Astrocyte of the cerebellum (primary cell): ENCODE measurements around the gene MARK2.

Experiments
- DNase-seq: peaks from one replicate; pipeline ENCODE4 v3.0.0-alpha.2; 2011; ENCODE audit warnings: low read depth
- H3K4me3 ChIP-seq: 2 replicates; pipeline ENCODE4 v1.5.1; 2011; ENCODE audit warnings: mild to moderate bottlenecking, low read depth, low read length, moderate library complexity
- CTCF ChIP-seq: IDR thresholded peaks from 2 replicates; pipeline ENCODE4 v1.5.1; 2012; ENCODE audit warnings: low read length, low read depth, moderate library complexity, mild to moderate bottlenecking; ENCODE audit errors: missing control alignments
- in situ Hi-C: cut with HindIII; loops from 2 replicates; pipeline ENCODE4 v1.10.0; 2017; ENCODE audit warnings: low sequenced_read_pairs

Gene MARK2

GRCh38 chr11:63843041-63843440, 4.1 kb downstream of the MARK2 start:
- DNase-seq: no peak
- in situ Hi-C loops: no loop called here
- TF ChIP-seq CTCF: no peak
- H3K4me3 ChIP-seq: no peak overlapping the region

- H3K4me3 ChIP-seq: no peak overlapping the region
- no peak for DNase-seq
- in situ Hi-C loops: no loop called here
- TF ChIP-seq CTCF: no peak
Measured at GRCh38 chr11:63844836-63845235, 5.9 kb downstream of the MARK2 start.

- no peak for TF ChIP-seq CTCF
- in situ Hi-C loops: no loop called here
- DNase-seq: no peak
- H3K4me3 ChIP-seq: no peak overlapping the region
Measured at GRCh38 chr11:63845303-63845702, 6.4 kb downstream of the MARK2 start.

GRCh38 chr11:63845911-63846310, 7.0 kb downstream of the MARK2 start:
- no peak for DNase-seq
- in situ Hi-C loops: no loop called here
- TF ChIP-seq CTCF: no peak
- no peak overlapping the region for H3K4me3 ChIP-seq

- no peak for TF ChIP-seq CTCF
- in situ Hi-C loops: no loop called here
- no peak for DNase-seq
- no peak overlapping the region for H3K4me3 ChIP-seq
Measured at GRCh38 chr11:63846897-63847296, 8.0 kb downstream of the MARK2 start.

- in situ Hi-C loops: no loop called here
- no peak for TF ChIP-seq CTCF
- H3K4me3 ChIP-seq: no peak overlapping the region
- no peak for DNase-seq
Measured at GRCh38 chr11:63847363-63847762, 8.5 kb downstream of the MARK2 start.

- no peak for DNase-seq
Measured at GRCh38 chr11:63849691-63850090, 10.8 kb downstream of the MARK2 start.

More at GRCh38 chr11:63849691-63850090, 10.8 kb downstream of the MARK2 start:
- no peak overlapping the region for H3K4me3 ChIP-seq
- no peak for TF ChIP-seq CTCF
- in situ Hi-C loops: no loop called here
